ENCODE results near the gene ATRNL1.

ATRNL1 gene

DNA sequence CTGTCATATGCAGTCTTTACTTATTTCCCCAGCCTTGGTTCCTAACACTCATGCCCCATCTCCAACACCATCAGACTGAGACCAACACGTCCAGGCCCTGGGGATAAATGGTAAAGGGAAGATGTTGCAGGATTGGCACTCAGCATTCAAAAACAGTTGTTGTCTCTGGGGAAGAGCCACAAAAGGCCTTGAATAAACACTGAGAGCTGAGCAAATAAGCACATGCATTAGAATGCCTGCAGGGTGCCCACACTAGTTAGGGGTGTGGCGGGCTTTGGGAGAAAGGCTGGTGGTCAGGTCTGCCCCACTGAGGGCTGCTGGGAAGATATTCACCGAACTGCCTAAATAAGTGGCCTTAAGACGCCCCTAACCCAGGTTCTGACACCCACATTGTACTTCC lies 788.9 kb downstream of the ATRNL1 start:
- TF ChIP-seq, protein P1, sequence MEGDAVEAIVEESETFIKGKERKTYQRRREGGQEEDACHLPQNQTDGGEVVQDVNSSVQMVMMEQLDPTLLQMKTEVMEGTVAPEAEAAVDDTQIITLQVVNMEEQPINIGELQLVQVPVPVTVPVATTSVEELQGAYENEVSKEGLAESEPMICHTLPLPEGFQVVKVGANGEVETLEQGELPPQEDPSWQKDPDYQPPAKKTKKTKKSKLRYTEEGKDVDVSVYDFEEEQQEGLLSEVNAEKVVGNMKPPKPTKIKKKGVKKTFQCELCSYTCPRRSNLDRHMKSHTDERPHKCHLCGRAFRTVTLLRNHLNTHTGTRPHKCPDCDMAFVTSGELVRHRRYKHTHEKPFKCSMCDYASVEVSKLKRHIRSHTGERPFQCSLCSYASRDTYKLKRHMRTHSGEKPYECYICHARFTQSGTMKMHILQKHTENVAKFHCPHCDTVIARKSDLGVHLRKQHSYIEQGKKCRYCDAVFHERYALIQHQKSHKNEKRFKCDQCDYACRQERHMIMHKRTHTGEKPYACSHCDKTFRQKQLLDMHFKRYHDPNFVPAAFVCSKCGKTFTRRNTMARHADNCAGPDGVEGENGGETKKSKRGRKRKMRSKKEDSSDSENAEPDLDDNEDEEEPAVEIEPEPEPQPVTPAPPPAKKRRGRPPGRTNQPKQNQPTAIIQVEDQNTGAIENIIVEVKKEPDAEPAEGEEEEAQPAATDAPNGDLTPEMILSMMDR (IDR thresholded peaks at IDR 0.05) = no peak

DNA sequence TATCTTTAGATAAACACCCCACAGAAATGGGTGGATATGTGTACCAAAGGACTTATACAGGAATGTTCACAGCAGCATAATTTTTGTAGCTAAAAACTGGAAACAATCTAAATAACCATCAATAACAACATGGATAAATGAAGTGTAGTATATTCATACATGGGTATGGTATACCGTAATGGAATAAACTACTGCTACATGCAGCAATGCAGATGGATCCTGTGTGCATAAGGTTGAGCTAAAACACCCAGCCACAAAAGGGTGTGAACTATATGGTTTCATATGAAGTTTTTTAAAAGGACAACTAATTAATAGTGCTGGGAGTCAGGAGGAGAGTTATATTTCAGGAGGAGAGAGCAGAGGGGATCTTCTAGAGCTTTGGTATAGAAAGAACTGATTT lies 790.2 kb downstream of the ATRNL1 start:
- TF ChIP-seq, protein P1 (IDR thresholded peaks at IDR 0.05) = no peak

DNA sequence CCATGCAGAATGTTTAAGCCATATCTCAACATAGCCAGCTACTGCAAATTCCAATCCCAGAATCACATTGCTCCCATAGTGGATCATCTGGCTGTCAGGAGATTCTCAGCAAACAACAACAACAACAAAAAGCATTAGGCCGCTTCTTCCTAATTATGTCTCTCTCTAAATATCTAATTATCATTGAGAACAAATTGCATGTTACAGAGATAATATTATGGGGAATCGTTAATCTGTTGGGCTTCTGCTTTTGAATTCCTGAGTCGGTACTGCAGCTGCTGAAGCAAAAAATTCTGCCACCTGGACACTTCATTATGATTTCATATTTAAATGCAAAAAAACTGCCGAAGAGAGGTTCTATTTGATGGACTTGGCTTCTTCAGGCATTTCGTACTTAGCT lies 791.2 kb downstream of the ATRNL1 start:
- TF ChIP-seq, protein P1 (IDR thresholded peaks at IDR 0.05) = no peak

DNA sequence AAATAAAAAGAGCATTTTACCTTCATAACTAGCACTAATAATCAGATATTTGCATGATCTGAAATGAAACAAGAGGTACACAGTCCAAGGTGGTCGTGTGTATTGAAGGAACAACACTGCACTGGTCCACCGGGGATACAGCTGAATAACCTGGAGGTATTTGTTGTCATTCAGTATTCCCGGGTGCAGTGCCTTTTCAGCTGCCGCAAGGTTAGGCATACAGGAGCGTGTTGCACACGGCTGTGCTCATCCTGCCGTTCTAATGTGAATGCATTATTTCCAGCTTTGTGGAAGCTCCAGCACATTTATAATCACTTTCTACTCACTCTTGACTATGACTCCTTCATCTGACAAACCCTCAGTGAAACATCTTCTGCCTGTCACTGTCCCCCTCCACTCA lies 802.0 kb downstream of the ATRNL1 start:
- TF ChIP-seq, protein P1 (IDR thresholded peaks at IDR 0.05) = no peak

DNA sequence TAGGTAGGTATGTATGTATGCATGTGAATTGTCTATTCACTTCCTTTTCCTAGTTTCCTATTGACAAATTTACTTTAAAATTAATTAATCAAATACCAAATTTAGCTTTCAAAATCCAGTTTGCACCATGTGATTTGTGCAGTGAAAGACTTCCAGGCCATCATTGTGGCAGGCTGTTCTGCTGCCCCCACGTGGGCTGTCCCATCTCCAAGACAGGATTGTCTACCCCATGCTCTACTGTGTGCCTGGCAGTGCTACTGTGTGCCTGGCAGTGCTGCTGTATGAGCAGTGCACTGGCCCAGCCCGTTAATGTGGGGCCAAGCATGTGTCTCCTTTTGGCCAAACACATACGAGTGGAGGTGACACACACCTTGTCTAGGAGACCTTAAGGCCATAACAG lies 805.1 kb downstream of the ATRNL1 start:
- TF ChIP-seq, protein P1 (IDR thresholded peaks at IDR 0.05) = peak; percentile 22; the same call in 1 of the 2 replicates

DNA sequence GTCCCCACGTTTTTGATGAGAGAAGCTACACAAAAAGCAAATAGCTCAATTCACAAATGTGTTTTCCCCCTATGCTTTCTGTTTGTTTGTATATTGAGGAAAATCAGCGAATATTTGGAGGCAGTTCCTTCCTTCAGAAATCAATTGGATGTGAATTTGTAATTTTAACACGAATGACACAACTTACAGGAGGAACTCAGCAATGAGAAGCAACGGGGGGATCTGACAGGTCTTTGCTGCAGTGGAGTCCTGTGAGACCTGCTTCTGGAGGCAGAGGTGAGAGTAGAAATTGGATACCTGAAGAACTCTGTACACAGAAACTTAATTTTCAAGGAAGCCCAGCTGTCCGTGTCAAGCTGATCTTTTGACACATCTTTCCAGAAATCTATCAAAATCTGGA lies 809.4 kb downstream of the ATRNL1 start:
- TF ChIP-seq, protein P1 (IDR thresholded peaks at IDR 0.05) = no peak

DNA sequence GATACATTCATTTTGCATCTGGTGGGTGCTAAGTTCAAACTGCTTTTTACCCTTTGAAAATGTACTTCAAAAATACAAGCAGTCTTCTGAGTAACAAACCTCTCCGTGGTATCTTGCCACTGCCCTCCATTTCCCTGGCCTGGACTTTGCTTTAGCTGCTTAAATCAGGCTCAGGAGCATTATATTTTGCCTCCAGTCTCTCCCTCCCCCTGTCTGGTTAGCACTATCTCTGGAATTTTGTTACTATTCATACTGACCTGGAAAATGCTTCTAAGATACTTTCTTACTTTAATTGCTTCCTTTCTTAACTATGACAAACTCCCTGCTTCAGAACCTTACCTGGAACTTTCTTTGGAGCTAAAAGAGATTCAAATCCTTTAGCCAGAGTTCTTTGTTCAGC lies 810.0 kb downstream of the ATRNL1 start:
- TF ChIP-seq, protein P1 (IDR thresholded peaks at IDR 0.05) = no peak

DNA sequence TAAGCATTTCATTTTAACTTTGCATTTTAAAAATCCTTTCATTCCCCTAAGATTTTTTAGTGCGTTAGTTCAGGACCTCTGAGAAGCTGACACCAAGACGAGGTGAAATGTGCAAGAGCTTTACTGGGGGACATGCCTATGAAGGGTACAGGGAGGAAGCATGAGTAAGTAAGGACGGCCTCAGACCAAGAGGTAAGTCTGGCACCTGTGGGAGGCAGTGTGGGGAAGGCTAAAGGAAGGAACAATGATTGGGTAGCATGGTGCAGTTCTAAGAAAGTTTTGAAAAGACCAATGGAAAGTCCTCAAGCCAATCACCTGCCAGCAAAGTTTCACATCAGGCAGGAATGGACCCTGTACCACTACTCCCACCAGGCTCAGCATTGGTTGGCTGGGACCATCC lies 810.7 kb downstream of the ATRNL1 start:
- TF ChIP-seq, protein P1 (IDR thresholded peaks at IDR 0.05) = no peak

Measured in LNCAP (cell line).